Measurements from ENCODE around the gene TMEM184B. TPM values are rescaled to one million over a fixed set of nuclear protein-coding genes. Genes with fewer than 3 reads are reported as not detected.

The TMEM184B gene
- total RNA-seq, 1 donor from 2014 or later = 118 TPM

DNA sequence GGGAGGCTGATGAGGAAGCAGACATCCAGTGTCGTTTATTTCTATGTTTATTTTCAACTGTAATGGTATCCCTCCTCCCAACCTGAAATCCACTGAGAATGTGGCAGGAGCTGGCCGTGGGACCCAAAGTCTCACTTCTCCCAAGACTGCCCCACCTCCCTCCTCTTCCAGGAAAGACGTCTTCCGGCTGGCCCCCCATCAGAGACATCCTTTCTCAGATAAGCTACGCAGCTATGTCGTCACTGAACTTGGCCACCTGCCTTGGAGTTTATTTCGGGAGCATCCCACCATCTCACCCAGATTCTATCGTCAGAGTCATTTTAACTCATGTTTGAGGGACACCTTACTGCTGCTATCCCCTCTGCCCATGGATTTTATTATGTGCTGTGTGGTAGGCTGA is 13.9 kb downstream of the TMEM184B start:
- DNase-seq (ENCODE audit: low spot score in 2 of 2) = peak in 1 of 2 donors; percentile 79
- peaks cover 11 to 55% of the 10 kb centered on the region in 2 donors for H3K4me1 ChIP-seq
- intact Hi-C loops (cut with DNase I) = loop anchor here (2.0 to 5.0 kb wide), 2 partner anchors 20 to 57 kb away; partner anchors contain the start of gene MAFF

DNA sequence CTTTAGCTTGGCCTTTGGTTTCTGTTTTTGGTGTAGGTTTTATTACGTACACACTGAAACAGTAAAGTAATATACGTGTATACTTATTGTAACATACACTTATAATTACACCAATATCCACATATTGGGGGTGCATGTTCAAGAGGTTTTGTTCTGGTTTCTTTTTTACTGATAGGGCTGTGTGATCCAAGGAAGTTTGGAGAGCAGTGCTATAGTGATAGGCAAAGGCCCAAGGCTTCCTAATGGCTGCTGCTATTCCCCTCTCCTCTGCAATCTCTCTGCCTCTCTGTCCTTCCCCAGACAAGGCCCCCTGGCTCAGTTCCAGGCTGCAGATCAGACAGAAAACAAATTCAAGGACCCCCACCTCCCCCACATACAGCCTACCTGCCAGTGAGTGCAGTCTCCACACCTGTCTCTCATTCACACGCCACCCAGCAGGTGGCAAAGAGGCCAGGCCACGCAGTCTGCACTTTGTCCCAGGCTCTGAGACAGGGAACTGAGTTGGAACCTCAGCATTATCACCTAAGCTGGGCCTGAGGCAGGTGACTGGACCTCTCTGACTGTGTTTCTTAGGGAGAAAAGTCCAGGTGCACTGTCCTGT is 15.1 kb downstream of the TMEM184B start:
- H3K27ac ChIP-seq = peak overlapping the region; percentile 83 to 88
- H3K4me3 ChIP-seq = peak overlapping the region; percentile 24
- H3K9me3 ChIP-seq = no peaks in the 10 kb centered on the region
- TF ChIP-seq, protein P1, sequence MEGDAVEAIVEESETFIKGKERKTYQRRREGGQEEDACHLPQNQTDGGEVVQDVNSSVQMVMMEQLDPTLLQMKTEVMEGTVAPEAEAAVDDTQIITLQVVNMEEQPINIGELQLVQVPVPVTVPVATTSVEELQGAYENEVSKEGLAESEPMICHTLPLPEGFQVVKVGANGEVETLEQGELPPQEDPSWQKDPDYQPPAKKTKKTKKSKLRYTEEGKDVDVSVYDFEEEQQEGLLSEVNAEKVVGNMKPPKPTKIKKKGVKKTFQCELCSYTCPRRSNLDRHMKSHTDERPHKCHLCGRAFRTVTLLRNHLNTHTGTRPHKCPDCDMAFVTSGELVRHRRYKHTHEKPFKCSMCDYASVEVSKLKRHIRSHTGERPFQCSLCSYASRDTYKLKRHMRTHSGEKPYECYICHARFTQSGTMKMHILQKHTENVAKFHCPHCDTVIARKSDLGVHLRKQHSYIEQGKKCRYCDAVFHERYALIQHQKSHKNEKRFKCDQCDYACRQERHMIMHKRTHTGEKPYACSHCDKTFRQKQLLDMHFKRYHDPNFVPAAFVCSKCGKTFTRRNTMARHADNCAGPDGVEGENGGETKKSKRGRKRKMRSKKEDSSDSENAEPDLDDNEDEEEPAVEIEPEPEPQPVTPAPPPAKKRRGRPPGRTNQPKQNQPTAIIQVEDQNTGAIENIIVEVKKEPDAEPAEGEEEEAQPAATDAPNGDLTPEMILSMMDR (IDR thresholded peaks at IDR 0.05) = no peak
- no peak for DNase-seq (ENCODE audit: low spot score in 2 of 2)
- peaks cover 11 to 55% of the 10 kb centered on the region in 2 donors for H3K4me1 ChIP-seq
- H3K36me3 ChIP-seq = no peaks in the 10 kb centered on the region
- no peaks in the 10 kb centered on the region for H3K27me3 ChIP-seq
- intact Hi-C loops (cut with DNase I) = loop anchor here (2.0 to 5.0 kb wide), 2 partner anchors 19 to 55 kb away; partner anchors contain the start of gene MAFF

More for the DNA sequence above, 13.9 kb downstream of the TMEM184B start:
- Histone ChIP-seq H3K36me3 (no peaks in the 10 kb centered on the region), H3K27ac (peak overlapping the region; percentile 83 to 88), H3K27me3 (no peaks in the 10 kb centered on the region), H3K4me3 (no peak overlapping the region), H3K9me3 (no peaks in the 10 kb centered on the region)
- TF ChIP-seq, protein P1 (IDR thresholded peaks at IDR 0.05) = no peak

DNA sequence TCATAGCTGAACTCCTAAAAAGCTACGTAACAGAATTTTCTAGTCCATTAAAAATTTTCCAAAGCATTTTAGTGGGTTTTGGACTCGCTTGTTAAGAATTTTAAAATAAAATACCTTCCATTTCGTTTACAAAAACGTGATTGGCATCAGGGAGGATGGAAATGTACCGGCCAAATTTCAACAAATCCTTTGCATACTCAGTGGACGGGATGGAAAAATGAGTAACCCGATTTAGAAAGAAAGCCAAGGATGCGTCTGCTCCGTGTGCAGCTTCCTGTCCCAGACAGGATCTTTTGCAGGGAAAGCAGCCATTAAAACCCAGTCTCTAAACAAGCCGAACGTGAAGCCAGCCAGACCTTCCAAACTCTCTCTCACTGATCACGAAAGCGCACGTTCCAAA is 15.6 kb downstream of the TMEM184B start:
- peaks cover 11 to 56% of the 10 kb centered on the region in 2 donors for H3K4me1 ChIP-seq
- no peaks in the 10 kb centered on the region for H3K9me3 ChIP-seq
- no peaks in the 10 kb centered on the region for H3K27me3 ChIP-seq
- H3K4me3 ChIP-seq = peak overlapping the region; percentile 24
- H3K36me3 ChIP-seq = no peaks in the 10 kb centered on the region
- H3K27ac ChIP-seq = peak overlapping the region; percentile 83 to 88
- TF ChIP-seq, protein P1 (IDR thresholded peaks at IDR 0.05) = no peak
- intact Hi-C loops (cut with DNase I) = loop anchor here (5.0 kb wide), 1 partner anchor 55 kb away; the partner anchor contains the start of gene MAFF
- no peak for DNase-seq (ENCODE audit: low spot score in 2 of 2)

GRCh38 chr22:38255697-38256096 is 17.1 kb downstream of the TMEM184B start:
- TF ChIP-seq, protein P1 (IDR thresholded peaks at IDR 0.05) = no peak

DNA sequence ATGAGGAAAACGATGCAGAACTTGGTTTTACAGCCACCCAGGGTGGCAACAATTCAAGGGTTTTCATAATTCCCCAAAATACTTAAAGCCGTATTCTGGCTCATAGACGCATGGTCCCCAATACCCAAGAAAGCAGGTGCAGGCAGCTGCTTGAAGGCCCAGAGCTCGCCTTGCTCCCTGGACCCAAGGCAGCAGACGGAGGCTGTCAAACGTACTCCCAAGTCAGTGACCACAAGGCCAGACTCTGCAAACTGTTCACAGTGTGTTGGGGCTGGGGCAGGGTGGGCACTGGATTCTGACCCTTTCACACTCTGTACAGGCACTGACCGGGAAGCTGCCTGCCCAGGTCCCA is 21.5 kb downstream of the TMEM184B start:
- H3K4me3 ChIP-seq = no peak overlapping the region
- H3K27ac ChIP-seq = no peak overlapping the region
- intact Hi-C loops (cut with DNase I) = no loop called here
- TF ChIP-seq, protein P1 (IDR thresholded peaks at IDR 0.05) = no peak
- H3K36me3 ChIP-seq = peaks cover 1 to 6% of the 10 kb centered on the region in 2 donors
- no peaks in the 10 kb centered on the region for H3K9me3 ChIP-seq
- H3K4me1 ChIP-seq = peaks cover 10 to 54% of the 10 kb centered on the region in 2 donors
- H3K27me3 ChIP-seq = no peaks in the 10 kb centered on the region
- DNase-seq (ENCODE audit: low spot score in 2 of 2) = no peak

More at GRCh38 chr22:38255697-38256096, 17.1 kb downstream of the TMEM184B start:
- Histone ChIP-seq H3K27me3 (no peaks in the 10 kb centered on the region), H3K4me1 (peaks cover 3 to 56% of the 10 kb centered on the region in 2 donors), H3K27ac (peak overlapping the region; percentile 83 to 88), H3K4me3 (no peak overlapping the region), H3K36me3 (no peaks in the 10 kb centered on the region), H3K9me3 (no peaks in the 10 kb centered on the region)
- intact Hi-C loops (cut with DNase I) = loop anchor here (1.0 to 5.0 kb wide), 2 partner anchors 53 to 186 kb away; partner anchors contain the start of gene MAFF
- DNase-seq (ENCODE audit: low spot score in 2 of 2) = no peak
